Activated naive CD4-positive, alpha-beta T cell treated with anti-CD3 and anti-CD28 coated beads, Interleukin-2, amount 10 ng/mL, durations not matched to agents 7 days and 5 days (primary cell): ENCODE data around the gene CACTIN.

Experiments
- CTCF ChIA-PET: fragments of 350-600 bp; sonication (Branson Sonifier 250); formaldehyde crosslinking; loops from one replicate; lab custom pipeline; 2021; ENCODE audit warnings: antibody characterized with exemption; lab: Charles Lee
- DNase-seq: peaks from one replicate; pipeline ENCODE4 v3.0.0-alpha.2; 2020
- H3K27ac Mint-ChIP-seq: one replicate; pipeline ENCODE4 v1.8.0; 2021; ENCODE audit warnings: mild to moderate bottlenecking, moderate library complexity, mixed read lengths
- H3K27me3 Mint-ChIP-seq: one replicate; pipeline ENCODE4 v1.8.0; 2021; ENCODE audit warnings: mild to moderate bottlenecking, mixed read lengths
- H3K36me3 Mint-ChIP-seq: one replicate; pipeline ENCODE4 v1.8.0; 2021; ENCODE audit warnings: mixed read lengths
- H3K4me1 Mint-ChIP-seq: one replicate; pipeline ENCODE4 v1.8.0; 2021; ENCODE audit warnings: mixed read lengths
- H3K4me3 Mint-ChIP-seq: one replicate; pipeline ENCODE4 v1.8.0; 2021; ENCODE audit warnings: mild to moderate bottlenecking, moderate library complexity, mixed read lengths
- H3K9me3 Mint-ChIP-seq: one replicate; pipeline ENCODE4 v1.8.0; 2021; ENCODE audit warnings: mixed read lengths

The CACTIN gene

DNA sequence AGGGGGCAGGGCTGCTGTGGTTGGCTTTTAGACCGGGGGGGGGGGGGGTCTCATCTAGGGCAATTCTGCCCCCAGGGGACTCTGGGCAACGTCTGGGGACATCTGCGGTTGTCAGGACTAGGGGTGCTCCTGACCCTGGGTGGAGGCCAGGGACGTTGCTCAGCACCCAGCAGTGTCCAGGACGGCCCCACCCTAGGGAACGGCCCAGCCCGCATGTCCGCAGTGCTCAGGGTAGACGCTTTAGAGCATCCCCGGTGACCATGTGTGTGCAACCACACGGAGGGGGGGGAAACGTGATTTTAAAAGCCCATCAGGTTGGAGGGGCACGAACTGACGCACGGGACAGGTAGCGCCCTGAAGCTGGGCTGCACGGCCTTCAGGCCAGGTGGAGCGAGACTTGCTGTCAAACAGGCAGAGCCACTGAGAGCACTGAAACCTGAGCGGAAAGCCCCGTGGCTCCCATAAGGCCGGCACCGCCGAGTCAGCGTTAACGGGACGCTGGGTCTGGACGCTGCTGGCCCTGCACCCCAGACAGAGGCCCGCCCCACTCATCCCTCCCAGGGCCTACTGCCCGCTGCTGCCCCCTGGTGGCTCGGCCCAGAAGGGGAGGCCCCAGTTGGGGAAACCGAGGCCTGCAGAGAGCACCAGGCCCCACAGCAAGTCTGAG lies 8.3 kb downstream of the CACTIN start:
- H3K4me1 Mint-ChIP-seq, result peaks cover 12% of the 10 kb centered on the region
- no peaks in the 10 kb centered on the region for H3K27me3 Mint-ChIP-seq
- H3K4me3 Mint-ChIP-seq, result no peak overlapping the region
- peaks cover 3% of the 10 kb centered on the region for H3K36me3 Mint-ChIP-seq
- CTCF ChIA-PET, result interaction anchor here (1.3 kb wide), 2 partner anchors 28 to 71 kb away, joined by 3 read pairs; no protein-coding TSS in a partner anchor
- DNase-seq, result peak; percentile 60
- H3K9me3 Mint-ChIP-seq, result no peaks in the 10 kb centered on the region
- no peak overlapping the region for H3K27ac Mint-ChIP-seq

DNA sequence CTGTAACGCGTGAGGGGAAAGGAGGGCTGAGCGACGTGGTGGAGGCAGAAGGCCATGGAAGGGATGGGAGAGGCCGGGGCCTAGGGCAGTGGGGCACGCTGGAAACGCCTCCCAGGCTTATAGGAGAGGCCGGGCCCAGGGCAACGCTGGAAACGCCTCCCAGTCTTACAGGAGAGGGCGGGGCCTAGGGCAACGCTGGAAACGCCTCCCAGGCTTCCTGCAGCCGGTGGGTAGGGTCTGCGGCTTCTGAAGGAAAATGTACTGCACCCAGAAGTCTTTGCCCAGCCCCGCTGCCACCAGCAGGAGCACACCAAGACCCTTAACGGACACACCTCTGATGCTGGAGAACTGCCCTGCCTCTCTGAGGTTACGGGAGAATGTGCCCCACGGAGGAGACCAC lies 9.1 kb downstream of the CACTIN start:
- no peak overlapping the region for H3K4me3 Mint-ChIP-seq
- H3K4me1 Mint-ChIP-seq, result peaks cover 12% of the 10 kb centered on the region
- H3K27me3 Mint-ChIP-seq, result no peaks in the 10 kb centered on the region
- no peaks in the 10 kb centered on the region for H3K9me3 Mint-ChIP-seq
- CTCF ChIA-PET, result interaction anchor here (1.3 to 1.8 kb wide), 3 partner anchors 25 to 70 kb away, joined by 3 to 6 read pairs (median 3); no protein-coding TSS in a partner anchor
- peak; percentile 71 for DNase-seq
- peaks cover 3% of the 10 kb centered on the region for H3K36me3 Mint-ChIP-seq
- peak overlapping the region; percentile 64 for H3K27ac Mint-ChIP-seq

GRCh38 chr19:3615524-3616135 lies 11.0 kb downstream of the CACTIN start:
- Mint-ChIP-seq H3K4me1 (peaks cover 12% of the 10 kb centered on the region), H3K36me3 (peaks cover 9% of the 10 kb centered on the region), H3K27ac (no peak overlapping the region), H3K4me3 (no peak overlapping the region), H3K9me3 (no peaks in the 10 kb centered on the region), H3K27me3 (no peaks in the 10 kb centered on the region)
- CTCF ChIA-PET, result interaction anchor here (1.8 kb wide), 1 partner anchor 24 kb away, joined by 6 read pairs; no protein-coding TSS in a partner anchor
- DNase-seq, result no peak

DNA sequence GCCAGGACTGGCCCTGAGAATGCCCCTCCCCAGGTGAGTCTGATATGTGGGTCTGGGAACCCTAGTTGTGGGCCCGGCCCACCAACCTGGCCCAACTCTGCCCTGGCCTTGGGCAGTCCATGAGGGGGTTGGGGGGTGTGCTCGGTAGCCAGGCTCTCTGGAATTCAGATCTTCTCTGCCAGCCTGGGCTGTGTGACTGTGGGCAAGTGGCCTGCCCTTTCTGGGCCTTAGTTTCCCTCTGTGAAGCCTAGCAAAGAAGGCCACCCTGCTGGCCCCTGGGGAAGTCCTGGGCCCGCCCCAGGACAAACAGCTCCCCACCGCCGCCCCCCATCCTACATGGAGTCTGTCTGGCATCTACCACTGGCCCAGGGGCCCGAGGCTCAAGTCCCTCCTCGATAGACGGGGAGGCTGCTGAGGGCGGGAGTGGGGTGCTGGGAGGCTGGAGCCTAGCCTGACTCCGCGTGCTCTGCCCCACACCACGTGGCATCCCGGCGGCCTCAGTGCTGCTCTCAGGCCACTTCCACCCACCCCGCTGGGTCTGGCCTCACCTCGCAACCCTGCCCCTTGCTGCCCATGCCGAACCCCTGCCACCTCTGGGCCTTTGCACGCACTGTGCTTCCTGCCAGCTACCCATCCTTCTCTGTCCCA lies 11.6 kb downstream of the CACTIN start:
- peaks cover 12% of the 10 kb centered on the region for H3K36me3 Mint-ChIP-seq
- no peaks in the 10 kb centered on the region for H3K9me3 Mint-ChIP-seq
- H3K4me3 Mint-ChIP-seq, result no peak overlapping the region
- DNase-seq, result no peak
- peaks cover 12% of the 10 kb centered on the region for H3K4me1 Mint-ChIP-seq
- no peak overlapping the region for H3K27ac Mint-ChIP-seq
- no peaks in the 10 kb centered on the region for H3K27me3 Mint-ChIP-seq
- CTCF ChIA-PET, result no interaction called here

- Mint-ChIP-seq H3K9me3 (no peaks in the 10 kb centered on the region), H3K4me1 (peaks cover 17% of the 10 kb centered on the region), H3K36me3 (peaks cover 12% of the 10 kb centered on the region), H3K27ac (no peak overlapping the region), H3K27me3 (no peaks in the 10 kb centered on the region), H3K4me3 (no peak overlapping the region)
- no peak for DNase-seq
- CTCF ChIA-PET, result no interaction called here
Observed at GRCh38 chr19:3613818-3614661, 12.6 kb downstream of the CACTIN start.

DNA sequence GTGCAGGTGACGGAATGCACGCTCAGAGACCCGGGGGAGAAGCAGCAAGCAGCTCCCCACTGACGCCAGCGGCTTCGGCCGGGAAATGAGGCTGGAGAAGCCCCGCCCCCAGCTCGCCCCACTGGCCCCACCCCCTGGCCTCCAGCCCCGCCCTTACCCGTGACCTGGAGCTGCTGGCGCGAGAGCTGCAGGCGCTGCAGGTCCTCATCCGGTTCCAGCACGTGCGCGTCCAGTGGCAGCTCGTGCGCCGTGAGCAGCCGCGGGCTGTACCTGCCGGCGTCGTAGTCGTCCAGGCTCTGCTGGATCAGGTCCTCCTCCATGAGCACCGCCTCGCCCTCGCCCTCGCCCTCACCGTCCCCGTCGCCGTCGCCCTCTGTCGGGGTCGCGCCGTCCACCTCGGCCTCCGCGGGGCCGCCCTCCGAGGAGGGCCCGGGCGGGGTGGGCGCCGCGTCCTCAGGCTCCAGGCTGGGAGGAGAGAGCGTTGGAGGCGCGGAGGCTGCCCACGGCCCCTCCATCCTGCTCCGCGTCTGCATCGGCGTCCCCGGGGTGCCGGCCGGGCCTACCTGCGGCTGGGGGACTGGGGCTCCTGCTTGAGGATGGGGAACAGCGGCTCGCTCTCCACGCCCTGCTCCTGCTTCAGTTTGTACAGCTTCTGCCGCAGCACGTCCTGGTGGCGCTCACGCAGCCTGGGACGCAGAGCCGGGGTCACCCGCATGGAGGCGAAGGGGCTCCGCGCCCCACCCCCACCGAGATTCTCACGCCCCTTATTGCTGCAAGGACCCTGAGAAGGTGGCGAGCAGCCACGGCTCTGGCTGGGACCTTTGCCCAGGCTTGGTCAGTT lies 13.5 kb downstream of the CACTIN start:
- CTCF ChIA-PET, result no interaction called here
- H3K4me1 Mint-ChIP-seq, result peaks cover 17% of the 10 kb centered on the region
- no peak for DNase-seq
- no peaks in the 10 kb centered on the region for H3K9me3 Mint-ChIP-seq
- peaks cover 13% of the 10 kb centered on the region for H3K36me3 Mint-ChIP-seq
- H3K27me3 Mint-ChIP-seq, result peaks cover 2% of the 10 kb centered on the region
- no peak overlapping the region for H3K4me3 Mint-ChIP-seq
- H3K27ac Mint-ChIP-seq, result no peak overlapping the region

DNA sequence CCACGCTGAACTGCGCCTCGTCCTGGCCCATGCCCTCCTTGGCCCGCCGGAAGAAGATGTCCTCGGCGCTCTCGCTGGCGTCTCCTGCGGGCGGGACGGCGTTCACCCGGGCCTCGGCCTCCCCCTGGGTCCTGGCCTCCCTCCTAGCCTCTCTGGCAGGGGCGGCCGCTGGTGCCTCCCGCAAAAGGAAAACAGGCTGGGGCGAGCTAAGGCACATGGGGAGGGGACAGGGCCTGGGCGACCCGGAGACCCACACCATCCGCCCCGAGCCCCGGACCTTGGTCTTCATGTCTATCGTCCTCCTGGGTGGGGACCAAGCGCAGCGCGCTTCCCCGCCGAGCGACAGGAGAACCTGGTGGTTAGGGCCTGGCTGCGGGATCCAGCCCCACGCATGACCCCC lies 14.3 kb downstream of the CACTIN start:
- H3K4me3 Mint-ChIP-seq, result no peak overlapping the region
- CTCF ChIA-PET, result no interaction called here
- peaks cover 10% of the 10 kb centered on the region for H3K36me3 Mint-ChIP-seq
- H3K27ac Mint-ChIP-seq, result no peak overlapping the region
- peaks cover 17% of the 10 kb centered on the region for H3K4me1 Mint-ChIP-seq
- DNase-seq, result no peak
- peaks cover 10% of the 10 kb centered on the region for H3K27me3 Mint-ChIP-seq
- H3K9me3 Mint-ChIP-seq, result no peaks in the 10 kb centered on the region

- Mint-ChIP-seq H3K27me3 (peaks cover 14% of the 10 kb centered on the region), H3K9me3 (no peaks in the 10 kb centered on the region), H3K4me1 (peaks cover 17% of the 10 kb centered on the region), H3K4me3 (no peak overlapping the region), H3K27ac (no peak overlapping the region), H3K36me3 (peaks cover 10% of the 10 kb centered on the region)
- CTCF ChIA-PET, result no interaction called here
- DNase-seq, result no peak
Observed at GRCh38 chr19:3611841-3612240, 14.7 kb downstream of the CACTIN start.

DNA sequence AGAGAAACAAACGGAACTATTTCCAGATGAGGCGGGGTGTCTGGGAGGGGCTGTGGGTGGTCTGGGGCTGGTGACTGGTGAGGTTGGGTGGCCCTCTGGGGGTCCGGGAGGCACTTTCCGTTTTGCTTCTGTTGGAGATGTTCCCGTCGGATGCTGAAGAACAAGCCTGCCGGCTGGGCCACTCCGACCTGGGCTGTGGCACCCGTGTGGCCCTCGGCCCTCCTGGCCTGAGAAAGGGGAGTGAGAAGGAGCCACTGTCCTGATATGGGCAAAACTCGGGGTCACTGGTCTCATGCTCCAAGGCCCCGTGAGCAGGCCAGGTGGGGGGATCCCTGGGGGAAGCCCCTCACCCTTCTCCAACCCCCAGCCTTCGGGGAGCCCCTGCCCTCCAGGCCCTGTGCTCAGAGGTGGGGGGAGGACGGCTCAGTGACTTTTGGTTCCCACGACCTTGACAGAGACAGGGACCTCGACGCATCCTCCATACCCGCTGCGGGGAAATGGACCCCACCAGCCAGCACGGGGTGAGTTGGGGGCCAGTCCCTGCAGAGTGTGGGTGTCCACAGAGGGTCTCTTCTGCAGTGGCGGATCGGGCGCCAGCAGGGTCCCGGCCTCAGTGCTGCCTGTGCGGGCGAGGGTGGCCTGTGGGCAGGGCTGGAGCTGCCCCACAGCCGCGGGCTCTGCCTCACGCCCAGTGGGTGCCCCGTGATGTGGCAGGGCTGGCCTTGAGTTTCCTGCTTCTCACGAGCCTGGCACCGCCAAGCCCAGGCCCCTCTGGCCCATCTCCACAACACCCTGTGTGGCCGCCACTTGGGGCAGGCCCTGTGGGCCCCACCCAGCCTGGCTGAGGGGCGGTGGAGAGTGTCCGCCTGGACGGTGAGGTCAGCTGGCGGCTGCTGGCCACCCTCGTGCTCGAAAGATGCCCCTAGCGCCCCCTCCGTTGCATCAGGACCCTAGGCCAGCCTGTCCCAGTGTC lies 15.6 kb downstream of the CACTIN start:
- Mint-ChIP-seq H3K4me3 (no peak overlapping the region), H3K36me3 (peaks cover 10% of the 10 kb centered on the region), H3K9me3 (no peaks in the 10 kb centered on the region), H3K4me1 (peaks cover 17% of the 10 kb centered on the region), H3K27me3 (peaks cover 14% of the 10 kb centered on the region), H3K27ac (no peak overlapping the region)
- DNase-seq, result no peak
- CTCF ChIA-PET, result no interaction called here

DNA sequence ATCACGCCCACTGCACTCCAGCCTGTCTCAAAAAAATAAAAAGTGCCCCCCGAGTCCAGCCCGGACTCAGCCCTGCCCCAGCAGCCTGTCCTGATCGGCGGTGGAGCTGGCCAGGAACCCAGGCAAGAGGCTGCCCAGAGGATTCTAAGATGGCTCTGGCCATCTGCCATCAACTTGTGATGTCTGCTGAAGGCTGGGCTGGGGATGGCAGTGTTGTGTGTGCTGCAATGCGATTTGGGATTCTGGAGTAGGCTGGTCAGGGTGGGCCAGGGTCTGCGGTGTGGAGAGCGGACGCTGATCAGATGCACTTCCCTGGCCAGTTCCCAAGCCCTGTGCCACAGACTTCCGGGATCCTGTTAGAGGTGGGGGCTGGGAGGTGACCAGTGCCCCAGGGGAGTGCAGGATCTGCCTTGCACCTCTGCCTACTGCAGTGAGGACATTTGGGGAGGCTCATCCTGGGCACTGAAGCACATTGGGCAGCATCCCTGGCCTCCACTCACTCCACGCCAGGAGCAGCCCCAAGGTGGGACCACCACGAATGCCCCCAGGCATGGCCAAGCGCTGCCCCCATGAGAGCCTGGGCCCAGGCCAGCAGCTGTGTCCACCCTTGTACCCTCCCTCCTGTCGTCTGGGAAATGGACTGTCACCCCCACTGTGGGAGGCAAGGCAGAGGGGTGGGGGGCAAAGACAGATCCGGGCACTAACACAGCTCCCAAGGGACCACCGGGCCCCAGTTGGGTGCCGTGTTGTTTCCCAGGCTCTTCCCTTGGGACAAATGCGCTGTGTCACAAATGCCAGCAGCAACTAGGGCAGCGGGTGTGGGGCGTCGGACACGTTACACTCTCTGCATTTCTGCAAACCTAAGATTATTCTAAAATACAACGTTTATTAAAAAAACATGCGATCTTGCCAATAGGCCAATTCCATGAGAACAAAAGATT lies 16.5 kb downstream of the CACTIN start:
- peaks cover 10% of the 10 kb centered on the region for H3K36me3 Mint-ChIP-seq
- no peak overlapping the region for H3K27ac Mint-ChIP-seq
- no peaks in the 10 kb centered on the region for H3K9me3 Mint-ChIP-seq
- H3K4me3 Mint-ChIP-seq, result no peak overlapping the region
- H3K4me1 Mint-ChIP-seq, result peaks cover 17% of the 10 kb centered on the region
- no peak for DNase-seq
- CTCF ChIA-PET, result interaction anchor here (0.5 kb wide), 2 partner anchors 29 to 69 kb away, joined by 3 read pairs; no protein-coding TSS in a partner anchor
- peaks cover 14% of the 10 kb centered on the region for H3K27me3 Mint-ChIP-seq

DNA sequence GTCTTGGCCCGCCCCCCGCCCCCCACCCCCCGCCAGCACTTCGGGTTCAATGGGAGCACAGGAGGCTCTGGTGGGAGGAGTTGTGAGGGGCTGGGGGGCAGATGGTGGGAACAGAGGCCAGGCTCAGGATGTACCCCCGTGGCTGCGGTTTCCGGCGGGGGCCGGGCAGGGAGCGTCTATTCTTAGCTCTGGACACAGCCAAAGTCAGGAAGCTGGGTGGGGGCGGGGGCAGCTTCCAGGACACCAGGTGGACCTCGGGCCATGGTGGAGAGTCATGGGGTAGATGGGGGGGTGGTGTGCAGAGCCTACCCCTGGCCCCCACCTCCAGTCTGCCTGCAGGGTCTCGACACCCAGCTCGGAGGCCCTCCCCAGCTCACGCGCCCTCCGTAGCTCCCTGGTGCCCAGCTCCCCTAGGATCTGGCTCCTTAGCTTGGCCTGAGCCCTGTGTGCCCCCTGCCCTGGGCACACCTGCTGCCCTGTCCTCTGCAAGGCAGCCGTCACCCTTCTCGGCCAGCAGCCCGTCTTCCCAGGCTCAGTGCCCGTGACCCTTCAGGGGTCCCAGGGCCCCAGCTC lies 17.8 kb downstream of the CACTIN start:
- H3K4me1 Mint-ChIP-seq, result peaks cover 17% of the 10 kb centered on the region
- H3K9me3 Mint-ChIP-seq, result no peaks in the 10 kb centered on the region
- H3K36me3 Mint-ChIP-seq, result peaks cover 10% of the 10 kb centered on the region
- no peak for DNase-seq
- H3K27me3 Mint-ChIP-seq, result peaks cover 14% of the 10 kb centered on the region
- CTCF ChIA-PET, result interaction anchor here (0.6 to 1.1 kb wide), 2 partner anchors 23 to 90 kb away, joined by 3 read pairs; partner anchors contain the start of gene GIPC3
- no peak overlapping the region for H3K27ac Mint-ChIP-seq
- no peak overlapping the region for H3K4me3 Mint-ChIP-seq
